ENCODE measurements around the gene SIGLECL1.

The SIGLECL1 gene

GRCh38 chr19:51253088-51253806 is 2.4 kb downstream of the SIGLECL1 start:
- no peak for DNase-seq

- no peak for DNase-seq
These were observed 5.3 kb downstream of the SIGLECL1 start for GRCh38 chr19:51256155-51256625.

- no peak for DNase-seq
These were observed 6.6 kb downstream of the SIGLECL1 start for GRCh38 chr19:51257471-51257870.

GRCh38 chr19:51258165-51259160 is 7.6 kb downstream of the SIGLECL1 start:
- DNase-seq, result no peak

GRCh38 chr19:51259348-51260245 is 8.7 kb downstream of the SIGLECL1 start:
- DNase-seq, result no peak

GRCh38 chr19:51263808-51264207 is 12.9 kb downstream of the SIGLECL1 start:
- DNase-seq, result no peak

GRCh38 chr19:51271067-51271466 is 20.2 kb downstream of the SIGLECL1 start:
- no peak for DNase-seq

GRCh38 chr19:51272183-51272810 is 21.4 kb downstream of the SIGLECL1 start:
- DNase-seq, result no peak

GRCh38 chr19:51274049-51274770 is 23.3 kb downstream of the SIGLECL1 start:
- DNase-seq, result no peak

GRCh38 chr19:51277112-51277511 is 26.2 kb downstream of the SIGLECL1 start:
- no peak for DNase-seq

- no peak for DNase-seq
These were observed 31.5 kb downstream of the SIGLECL1 start for GRCh38 chr19:51282335-51282734.

GRCh38 chr19:51285682-51286081 is 34.8 kb downstream of the SIGLECL1 start:
- no peak for DNase-seq

- no peak for DNase-seq
These were observed 38.8 kb downstream of the SIGLECL1 start for GRCh38 chr19:51289635-51290034.

- DNase-seq, result no peak
These were observed 42.1 kb downstream of the SIGLECL1 start for GRCh38 chr19:51292971-51293370.

GRCh38 chr19:51293571-51294210 is 42.8 kb downstream of the SIGLECL1 start:
- DNase-seq, result no peak

GRCh38 chr19:51294211-51294976 is 43.5 kb downstream of the SIGLECL1 start:
- DNase-seq, result no peak

- no peak for DNase-seq
These were observed 44.1 kb downstream of the SIGLECL1 start for GRCh38 chr19:51294977-51295375.

GRCh38 chr19:51295382-51296126 is 44.7 kb downstream of the SIGLECL1 start:
- DNase-seq, result no peak

- DNase-seq, result no peak
These were observed 45.6 kb downstream of the SIGLECL1 start for GRCh38 chr19:51296336-51297093.
